H9 (cell line): ENCODE data around the gene CD46. TPM values are rescaled to one million over a fixed set of nuclear protein-coding genes. Genes with fewer than 3 reads are reported as not detected.
A peak's percentile ranks its signal among the peaks of the same experiment; 100 is the strongest.
"Not testable (repeated sequence)": the region's sequence is repeated elsewhere in the genome, so short reads cannot be mapped to it uniquely, and the experiment has no call there.

Experiments
- DNase-seq: peaks from one replicate; pipeline ENCODE4 v3.0.0-alpha.2; 2017
- H2AFZ ChIP-seq: one replicate; pipeline ENCODE4 v1.6.1; 2013; ENCODE audit warnings: mild to moderate bottlenecking, low read length, control low read depth, moderate library complexity
- H2AK5ac ChIP-seq: 2 replicates; pipeline ENCODE4 v1.6.1; 2013; ENCODE audit warnings: low read length, control low read depth, mixed read lengths; ENCODE audit not compliant: insufficient read length
- H2BK120ac ChIP-seq: one replicate; pipeline ENCODE4 v1.6.1; 2013; ENCODE audit warnings: low read depth, mild to moderate bottlenecking, low read length, control low read depth, inconsistent platforms; ENCODE audit not compliant: poor library complexity, severe bottlenecking
- H2BK12ac ChIP-seq: 2 replicates; pipeline ENCODE4 v1.6.1; 2013; ENCODE audit warnings: low read length, control low read depth, mixed read lengths, low read depth; ENCODE audit not compliant: insufficient read length
- H2BK15ac ChIP-seq: 2 replicates; pipeline ENCODE4 v1.6.1; 2013; ENCODE audit warnings: low read depth, low read length, control low read depth
- H2BK20ac ChIP-seq: one replicate; pipeline ENCODE4 v1.6.1; 2013; ENCODE audit warnings: low read depth, mild to moderate bottlenecking, low read length, control low read depth, inconsistent platforms; ENCODE audit not compliant: poor library complexity, severe bottlenecking
- H2BK5ac ChIP-seq: 2 replicates; pipeline ENCODE4 v1.6.1; 2013; ENCODE audit warnings: low read length, control low read depth, mixed read lengths; ENCODE audit not compliant: insufficient read length
- H3K14ac ChIP-seq: 2 replicates; pipeline ENCODE4 v1.6.1; 2013; ENCODE audit warnings: low read length, control low read depth; ENCODE audit not compliant: insufficient read depth
- H3K18ac ChIP-seq: 2 replicates; pipeline ENCODE4 v1.6.1; 2013; ENCODE audit warnings: low read depth, mild to moderate bottlenecking, mixed read lengths, low read length, control low read depth; ENCODE audit not compliant: insufficient read length
- H3K23ac ChIP-seq: 2 replicates; pipeline ENCODE4 v1.6.1; 2013; ENCODE audit warnings: low read length, control low read depth, mixed read lengths, low read depth; ENCODE audit not compliant: insufficient read length
- H3K23me2 ChIP-seq: 2 replicates; pipeline ENCODE4 v1.6.1; 2013; ENCODE audit warnings: low read depth, mild to moderate bottlenecking, mixed read lengths, low read length, control low read depth; ENCODE audit not compliant: insufficient read length, poor library complexity, severe bottlenecking
- H3K27ac ChIP-seq: 2 replicates; pipeline ENCODE4 v1.5.1; 2013; ENCODE audit warnings: low read length, control low read depth, mixed read lengths, low read depth; ENCODE audit not compliant: insufficient read length
- H3K27me3 ChIP-seq: 2 replicates; pipeline ENCODE4 v1.6.1; 2013; ENCODE audit warnings: low read length, control low read depth, inconsistent platforms; ENCODE audit not compliant: insufficient read depth
- H3K4ac ChIP-seq: 2 replicates; pipeline ENCODE4 v1.6.1; 2013; ENCODE audit warnings: low read depth, mild to moderate bottlenecking, control low read depth, inconsistent platforms, low read length, moderate library complexity
- H3K4me1 ChIP-seq: 2 replicates; pipeline ENCODE4 v1.6.1; 2013; ENCODE audit warnings: low read length, control low read depth, inconsistent platforms; ENCODE audit not compliant: insufficient read depth
- H3K4me2 ChIP-seq: 2 replicates; pipeline ENCODE4 v1.6.1; 2013; ENCODE audit warnings: low read length, control low read depth, mixed read lengths; ENCODE audit not compliant: insufficient read length, insufficient read depth
- H3K56ac ChIP-seq: 2 replicates; pipeline ENCODE4 v1.6.1; 2013; ENCODE audit warnings: low read depth, mild to moderate bottlenecking, mixed read lengths, low read length, control low read depth; ENCODE audit not compliant: insufficient read length
- H3K79me1 ChIP-seq: 2 replicates; pipeline ENCODE4 v1.6.1; 2013; ENCODE audit warnings: low read depth, mild to moderate bottlenecking, moderate library complexity, low read length, control low read depth, inconsistent platforms; ENCODE audit not compliant: insufficient read depth, poor library complexity, severe bottlenecking
- H3K79me2 ChIP-seq: 2 replicates; pipeline ENCODE4 v1.6.1; 2013; ENCODE audit warnings: low read length, control low read depth, inconsistent platforms; ENCODE audit not compliant: insufficient read depth
- H3K9ac ChIP-seq: 2 replicates; pipeline ENCODE4 v1.6.1; 2013; ENCODE audit warnings: low read length, control low read depth, mixed read lengths; ENCODE audit not compliant: insufficient read length; ENCODE audit errors: extremely low read depth
- H3K9me3 ChIP-seq: one replicate; pipeline ENCODE4 v1.6.1; 2013; ENCODE audit warnings: low read depth, low read length, inconsistent platforms; ENCODE audit not compliant: control insufficient read depth
- H3T11ph ChIP-seq: one replicate; pipeline ENCODE4 v1.6.1; 2013; ENCODE audit warnings: mild to moderate bottlenecking, low read length, control low read depth, inconsistent platforms
- H4K20me1 ChIP-seq: one replicate; pipeline ENCODE4 v1.6.1; 2013; ENCODE audit not compliant: control insufficient read depth, insufficient read length, insufficient read depth
- H4K5ac ChIP-seq: 2 replicates; pipeline ENCODE4 v1.6.1; 2013; ENCODE audit warnings: low read depth, mild to moderate bottlenecking, mixed read lengths, low read length, control low read depth; ENCODE audit not compliant: insufficient read length
- H4K8ac ChIP-seq: replicated peaks from 2 replicates; pipeline ENCODE4 v1.6.1; 2013; ENCODE audit warnings: low read length, control low read depth, mixed read lengths, low read depth; ENCODE audit not compliant: insufficient read length
- H4K91ac ChIP-seq: 2 replicates; pipeline ENCODE4 v1.6.1; 2013; ENCODE audit warnings: low read depth, mild to moderate bottlenecking, moderate library complexity, mixed read lengths, low read length, control low read depth; ENCODE audit not compliant: insufficient read length
- H3K27ac Mint-ChIP-seq, 3 experiments: 2 replicates in 2 of 3; 3 replicates in 1 of 3; pipeline ENCODE4 v1.8.0; 2020 to 2021; ENCODE audit warnings: mixed read lengths in 3 of 3, mild to moderate bottlenecking in 1 of 3, moderate library complexity in 1 of 3
- H3K27me3 Mint-ChIP-seq: 2 replicates; pipeline ENCODE4 v1.8.0; 2021; ENCODE audit warnings: low read depth, mild to moderate bottlenecking, moderate library complexity, mixed read lengths
- H3K36me3 Mint-ChIP-seq, 3 experiments: 2 replicates in 2 of 3; 3 replicates in 1 of 3; pipeline ENCODE4 v1.8.0; 2020 to 2021; ENCODE audit warnings: low read depth in 3 of 3, mixed read lengths in 3 of 3; ENCODE audit not compliant: insufficient read depth in 1 of 3
- H3K4me1 Mint-ChIP-seq, 2 experiments: 2 replicates each; pipeline ENCODE4 v1.8.0; 2020; ENCODE audit warnings: mixed read lengths in 2 of 2
- H3K4me3 Mint-ChIP-seq, 2 experiments: 2 replicates in 1 of 2; 3 replicates in 1 of 2; pipeline ENCODE4 v1.8.0; 2020 to 2021; ENCODE audit warnings: mild to moderate bottlenecking in 2 of 2, mixed read lengths in 2 of 2, moderate library complexity in 1 of 2
- H3K9me3 Mint-ChIP-seq, 2 experiments: 2 replicates in 1 of 2; 3 replicates in 1 of 2; pipeline ENCODE4 v1.8.0; 2020; ENCODE audit warnings: mild to moderate bottlenecking in 2 of 2, mixed read lengths in 2 of 2, moderate library complexity in 1 of 2
- WGBS: extraction: QIAGEN DNeasy Blood & Tissue Kit; methylation state at CpG from one replicate; pipeline ENCODE4 v1.1.7; 2013; ENCODE audit warnings: missing lambda C conversion rate, low lambda C conversion rate, mixed read lengths; ENCODE audit not compliant: insufficient read length; ENCODE audit errors: extremely low coverage; 5-methylcytosine and 5-hydroxymethylcytosine counted together
- total RNA-seq: library from RNA; stranded (reverse); gene quantifications from 2 replicates; pipeline ENCODE4 v1.2.1, GENCODE V29; 2021
- TF ChIP-seq, protein P1 (sequence below): fragments of 200-600 bp; sonication (generic); conservative IDR thresholded peaks from 3 replicates; pipeline ENCODE4 v1.8.0; 2021; ENCODE audit warnings: antibody characterized with exemption, mild to moderate bottlenecking

Gene CD46
- total RNA-seq, 1 experiment from 2014 or later = 89.2 TPM

DNA sequence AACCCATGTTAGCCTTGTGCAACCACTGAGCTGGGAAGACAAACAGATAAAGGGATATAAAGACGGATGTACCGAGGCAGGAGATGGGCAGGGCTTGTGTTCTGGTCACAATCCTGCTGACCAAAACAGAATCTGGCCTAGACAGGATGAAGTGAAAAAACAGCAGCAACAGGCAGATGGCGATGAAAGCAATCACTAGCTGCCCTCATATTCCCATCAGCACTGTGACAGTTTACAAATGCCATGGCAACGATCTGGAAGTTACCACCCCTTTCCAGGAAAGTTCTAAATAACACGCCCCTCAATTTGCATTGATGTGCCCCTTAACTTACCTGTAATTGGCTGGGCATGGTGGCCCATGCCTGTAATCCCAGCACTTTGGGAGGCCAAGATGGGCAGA, 40.6 kb upstream of the CD46 start:
- H3K23ac ChIP-seq = no peak overlapping the region
- H2BK12ac ChIP-seq = no peak overlapping the region
- no peak overlapping the region for H2BK5ac ChIP-seq
- no peaks in the 10 kb centered on the region for H3K4me1 ChIP-seq
- no peak overlapping the region for H2BK120ac ChIP-seq
- no peak overlapping the region for H2AFZ ChIP-seq
- H2BK15ac ChIP-seq = no peak overlapping the region
- no peak overlapping the region for H4K5ac ChIP-seq
- Mint-ChIP-seq H3K4me1 (no peaks in the 10 kb centered on the region), H3K4me3 (no peak overlapping the region), H3K27me3 (no peaks in the 10 kb centered on the region; the same call in 1 of the 2 replicates), H3K27ac (no peak overlapping the region), H3K9me3 (peaks cover 0 to 5% of the 10 kb centered on the region in 2 experiments; a peak in 1 of 5 replicates), H3K36me3 (peaks cover 0 to 8% (median 0%) of the 10 kb centered on the region in 3 experiments; a peak in 2 of 7 replicates)
- H2AK5ac ChIP-seq = no peak overlapping the region
- H3K79me2 ChIP-seq = no peaks in the 10 kb centered on the region
- H3K9ac ChIP-seq = no peak overlapping the region
- H3K9me3 ChIP-seq = no peaks in the 10 kb centered on the region
- TF ChIP-seq, protein P1, sequence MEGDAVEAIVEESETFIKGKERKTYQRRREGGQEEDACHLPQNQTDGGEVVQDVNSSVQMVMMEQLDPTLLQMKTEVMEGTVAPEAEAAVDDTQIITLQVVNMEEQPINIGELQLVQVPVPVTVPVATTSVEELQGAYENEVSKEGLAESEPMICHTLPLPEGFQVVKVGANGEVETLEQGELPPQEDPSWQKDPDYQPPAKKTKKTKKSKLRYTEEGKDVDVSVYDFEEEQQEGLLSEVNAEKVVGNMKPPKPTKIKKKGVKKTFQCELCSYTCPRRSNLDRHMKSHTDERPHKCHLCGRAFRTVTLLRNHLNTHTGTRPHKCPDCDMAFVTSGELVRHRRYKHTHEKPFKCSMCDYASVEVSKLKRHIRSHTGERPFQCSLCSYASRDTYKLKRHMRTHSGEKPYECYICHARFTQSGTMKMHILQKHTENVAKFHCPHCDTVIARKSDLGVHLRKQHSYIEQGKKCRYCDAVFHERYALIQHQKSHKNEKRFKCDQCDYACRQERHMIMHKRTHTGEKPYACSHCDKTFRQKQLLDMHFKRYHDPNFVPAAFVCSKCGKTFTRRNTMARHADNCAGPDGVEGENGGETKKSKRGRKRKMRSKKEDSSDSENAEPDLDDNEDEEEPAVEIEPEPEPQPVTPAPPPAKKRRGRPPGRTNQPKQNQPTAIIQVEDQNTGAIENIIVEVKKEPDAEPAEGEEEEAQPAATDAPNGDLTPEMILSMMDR = peak; percentile 39; the same call in 2 of the 3 replicates
- no peaks in the 10 kb centered on the region for H3K79me1 ChIP-seq
- H3K27ac ChIP-seq = no peak overlapping the region
- H4K20me1 ChIP-seq = no peaks in the 10 kb centered on the region
- H4K91ac ChIP-seq = no peak overlapping the region
- H2BK20ac ChIP-seq = no peak overlapping the region
- no peak overlapping the region for H3K18ac ChIP-seq
- H3T11ph ChIP-seq = no peak overlapping the region
- no peak overlapping the region for H3K14ac ChIP-seq
- WGBS = no CpG with 5 or more reads among the region's 5 CpGs
- H3K4ac ChIP-seq = no peak overlapping the region
- H3K27me3 ChIP-seq = no peaks in the 10 kb centered on the region
- peak; percentile 73 for DNase-seq
- no peaks in the 10 kb centered on the region for H3K23me2 ChIP-seq
- H4K8ac ChIP-seq = no peak overlapping the region
- no peak overlapping the region for H3K56ac ChIP-seq
- H3K4me2 ChIP-seq = no peak overlapping the region

DNA sequence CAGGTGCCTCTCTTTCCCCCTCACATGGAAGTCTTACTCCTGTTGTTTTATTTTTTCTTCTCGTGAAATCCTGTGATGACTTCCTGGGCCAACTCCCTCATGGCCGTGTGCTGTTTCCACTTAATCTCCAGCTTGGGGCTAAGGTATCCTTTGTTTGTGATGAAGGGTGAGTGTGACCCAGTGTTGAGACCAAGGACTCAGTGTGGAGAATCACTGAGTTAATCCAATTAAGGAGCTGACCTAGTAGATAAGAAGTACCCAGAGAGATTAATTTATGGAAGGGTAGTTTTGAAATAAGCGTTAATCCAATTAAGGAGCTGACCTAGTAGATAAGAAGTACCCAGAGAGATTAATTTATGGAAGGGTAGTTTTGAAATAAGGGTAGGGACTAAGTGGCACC, 39.2 kb upstream of the CD46 start:
- H3K79me2 ChIP-seq, H2BK20ac ChIP-seq, H2AFZ ChIP-seq, H4K91ac ChIP-seq, H2BK5ac ChIP-seq, H4K5ac ChIP-seq, H3K14ac ChIP-seq, H3T11ph ChIP-seq, H3K4me3 Mint-ChIP-seq, H3K27ac Mint-ChIP-seq, H3K36me3 Mint-ChIP-seq, H4K20me1 ChIP-seq, H3K9me3 Mint-ChIP-seq, H3K4ac ChIP-seq, H3K4me1 ChIP-seq, H3K27me3 Mint-ChIP-seq, H2BK120ac ChIP-seq, H3K4me2 ChIP-seq, H3K23ac ChIP-seq, H3K9me3 ChIP-seq, H3K27me3 ChIP-seq, H2BK15ac ChIP-seq, H3K23me2 ChIP-seq, H3K27ac ChIP-seq, H3K56ac ChIP-seq, H3K79me1 ChIP-seq, H2BK12ac ChIP-seq, H3K18ac ChIP-seq, H3K9ac ChIP-seq, DNase-seq, H2AK5ac ChIP-seq, H4K8ac ChIP-seq, H3K4me1 Mint-ChIP-seq: not testable (repeated sequence)
- no CpG with 5 or more reads among the region's 3 CpGs for WGBS
